GM12873 (cell line): Measurements from ENCODE around the gene HM13.

Experiments
- TF ChIP-seq, protein P1 (sequence below): IDR thresholded peaks from 2 replicates; pipeline ENCODE4 v1.5.1; 2012; ENCODE audit warnings: low read depth, mild to moderate bottlenecking, moderate library complexity, low read length, control low read depth; ENCODE audit not compliant: insufficient read depth; ENCODE audit errors: missing control alignments

The HM13 gene

DNA sequence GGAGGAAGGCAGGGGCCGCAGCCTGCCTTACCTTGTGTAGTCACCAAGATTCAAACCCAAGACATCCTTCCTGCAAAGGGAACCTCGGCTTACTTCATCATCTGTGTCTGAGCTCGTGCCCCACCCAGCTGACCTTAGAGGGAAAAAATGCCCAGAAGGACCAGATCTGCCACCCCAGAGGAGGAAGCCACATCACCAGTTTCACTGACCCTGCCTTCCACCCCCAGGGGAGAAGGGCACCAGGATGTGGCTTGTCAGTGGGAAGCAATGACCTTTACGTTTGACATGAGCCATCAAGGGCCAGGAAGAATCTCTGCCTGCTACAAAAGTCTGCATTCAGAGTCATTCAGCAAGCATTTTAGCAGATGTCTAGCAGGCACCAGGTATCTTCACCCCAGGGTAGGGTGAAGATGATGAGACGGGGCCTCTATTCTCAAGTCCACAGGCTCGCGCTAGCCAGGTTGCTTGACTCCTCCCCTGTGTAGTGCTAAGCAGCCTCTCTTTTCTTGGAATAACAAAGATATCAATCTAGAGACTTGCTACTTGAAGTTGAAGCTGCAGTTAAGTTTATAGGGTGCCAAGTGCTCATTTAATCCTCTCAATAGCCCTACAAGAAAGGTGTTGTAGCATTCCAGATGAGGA lies 28.1 kb downstream of the HM13 start:
- TF ChIP-seq, protein P1, sequence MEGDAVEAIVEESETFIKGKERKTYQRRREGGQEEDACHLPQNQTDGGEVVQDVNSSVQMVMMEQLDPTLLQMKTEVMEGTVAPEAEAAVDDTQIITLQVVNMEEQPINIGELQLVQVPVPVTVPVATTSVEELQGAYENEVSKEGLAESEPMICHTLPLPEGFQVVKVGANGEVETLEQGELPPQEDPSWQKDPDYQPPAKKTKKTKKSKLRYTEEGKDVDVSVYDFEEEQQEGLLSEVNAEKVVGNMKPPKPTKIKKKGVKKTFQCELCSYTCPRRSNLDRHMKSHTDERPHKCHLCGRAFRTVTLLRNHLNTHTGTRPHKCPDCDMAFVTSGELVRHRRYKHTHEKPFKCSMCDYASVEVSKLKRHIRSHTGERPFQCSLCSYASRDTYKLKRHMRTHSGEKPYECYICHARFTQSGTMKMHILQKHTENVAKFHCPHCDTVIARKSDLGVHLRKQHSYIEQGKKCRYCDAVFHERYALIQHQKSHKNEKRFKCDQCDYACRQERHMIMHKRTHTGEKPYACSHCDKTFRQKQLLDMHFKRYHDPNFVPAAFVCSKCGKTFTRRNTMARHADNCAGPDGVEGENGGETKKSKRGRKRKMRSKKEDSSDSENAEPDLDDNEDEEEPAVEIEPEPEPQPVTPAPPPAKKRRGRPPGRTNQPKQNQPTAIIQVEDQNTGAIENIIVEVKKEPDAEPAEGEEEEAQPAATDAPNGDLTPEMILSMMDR = no peak

DNA sequence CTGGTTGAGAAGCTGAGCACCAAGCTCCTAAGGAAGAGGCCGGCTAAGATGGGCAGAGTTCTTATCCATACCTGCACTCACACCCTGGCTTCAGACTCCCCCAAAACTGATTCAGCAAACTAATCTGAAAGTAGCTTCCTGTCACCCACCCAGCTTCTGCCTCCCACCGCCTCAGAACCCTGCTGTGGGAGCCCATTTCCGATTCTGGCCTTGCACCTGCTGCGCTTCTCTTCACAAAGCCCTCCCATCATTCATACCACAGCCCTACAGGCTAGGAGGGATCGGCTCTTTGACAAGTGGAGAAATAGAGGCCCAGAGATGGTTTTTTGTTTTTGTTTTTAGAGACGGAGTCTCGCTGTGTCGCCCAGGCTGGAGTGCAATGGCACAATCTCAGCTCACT lies 28.7 kb downstream of the HM13 start:
- TF ChIP-seq, protein P1 = no peak

DNA sequence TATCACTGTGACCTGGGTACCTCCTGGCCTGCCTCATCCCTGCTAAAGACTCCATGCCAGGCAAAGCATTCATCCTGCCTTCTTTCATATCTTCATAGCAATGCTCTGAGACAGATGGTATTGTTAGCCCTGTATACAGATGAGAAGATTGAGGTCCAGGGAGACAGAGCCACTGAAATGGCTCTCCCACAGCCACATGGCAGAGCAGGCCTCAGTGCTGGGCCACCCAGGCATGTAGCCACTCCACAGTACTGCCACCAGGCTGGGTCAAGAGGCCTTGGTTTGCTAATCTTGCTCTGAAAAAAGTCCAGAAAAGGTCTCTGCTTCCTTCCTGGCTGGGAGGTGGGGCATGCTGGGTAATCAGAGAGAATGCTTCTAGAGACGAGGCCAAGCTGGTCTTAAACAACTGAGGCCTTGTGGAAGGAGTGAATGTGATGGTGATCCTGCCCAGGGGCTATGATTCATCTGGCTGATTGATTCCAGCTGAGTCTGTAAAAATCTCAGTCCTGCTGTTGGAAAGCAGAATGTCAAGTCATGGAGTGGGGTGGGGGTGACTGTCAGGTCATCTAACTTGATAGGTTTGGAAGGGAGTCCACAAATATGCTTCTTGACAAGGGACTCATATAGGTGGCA lies 29.8 kb downstream of the HM13 start:
- TF ChIP-seq, protein P1 = no peak

DNA sequence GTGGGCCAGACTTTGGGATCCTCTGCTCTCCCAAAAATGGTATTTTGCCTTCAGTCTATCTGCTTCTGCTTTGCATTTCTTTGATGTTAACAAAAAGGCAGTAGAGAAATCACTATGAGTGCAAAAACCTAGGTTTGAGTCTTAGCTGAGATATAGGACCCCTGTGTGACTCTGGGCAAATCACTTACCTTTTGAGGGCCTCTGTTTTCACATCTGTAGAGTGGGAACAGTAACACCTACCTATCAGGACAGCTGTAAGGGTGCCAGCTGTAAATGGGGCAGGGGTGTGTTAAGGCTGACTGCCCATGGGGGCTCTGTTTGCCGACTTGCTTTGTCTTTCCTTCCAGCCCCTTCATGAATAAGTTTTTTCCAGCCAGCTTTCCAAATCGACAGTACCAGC lies 30.4 kb downstream of the HM13 start:
- TF ChIP-seq, protein P1 = no peak

DNA sequence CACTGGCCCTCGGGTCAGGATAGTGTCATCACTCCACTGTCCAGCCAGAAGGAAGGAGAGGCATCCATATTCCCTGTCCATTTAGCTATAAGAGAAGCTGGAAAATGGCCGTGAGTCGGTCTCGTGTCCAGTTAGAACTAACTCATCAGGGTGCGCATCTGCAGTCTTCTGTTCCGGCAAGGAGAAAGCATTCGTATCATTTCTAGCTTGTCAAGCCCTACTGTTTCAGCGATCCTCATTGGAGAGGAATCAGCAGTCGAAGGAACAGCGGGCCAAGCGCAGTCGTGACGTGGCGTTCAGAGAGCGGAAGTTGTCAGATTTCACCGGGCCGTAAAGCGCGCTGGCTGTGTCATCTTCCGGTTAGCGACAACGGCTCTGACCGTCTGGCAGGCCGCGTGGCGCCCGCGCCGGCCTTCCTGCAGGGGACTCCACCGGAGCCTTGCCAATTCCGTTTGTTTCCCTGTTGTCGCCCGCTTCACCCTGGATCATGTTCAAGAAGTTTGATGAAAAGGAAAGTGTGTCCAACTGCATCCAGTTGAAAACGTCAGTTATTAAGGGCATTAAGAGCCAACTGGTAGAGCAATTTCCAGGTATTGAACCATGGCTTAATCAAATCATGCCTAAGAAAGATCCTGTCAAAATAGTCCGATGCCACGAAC lies 32.9 kb downstream of the HM13 start:
- TF ChIP-seq, protein P1 = peak; percentile 11

DNA sequence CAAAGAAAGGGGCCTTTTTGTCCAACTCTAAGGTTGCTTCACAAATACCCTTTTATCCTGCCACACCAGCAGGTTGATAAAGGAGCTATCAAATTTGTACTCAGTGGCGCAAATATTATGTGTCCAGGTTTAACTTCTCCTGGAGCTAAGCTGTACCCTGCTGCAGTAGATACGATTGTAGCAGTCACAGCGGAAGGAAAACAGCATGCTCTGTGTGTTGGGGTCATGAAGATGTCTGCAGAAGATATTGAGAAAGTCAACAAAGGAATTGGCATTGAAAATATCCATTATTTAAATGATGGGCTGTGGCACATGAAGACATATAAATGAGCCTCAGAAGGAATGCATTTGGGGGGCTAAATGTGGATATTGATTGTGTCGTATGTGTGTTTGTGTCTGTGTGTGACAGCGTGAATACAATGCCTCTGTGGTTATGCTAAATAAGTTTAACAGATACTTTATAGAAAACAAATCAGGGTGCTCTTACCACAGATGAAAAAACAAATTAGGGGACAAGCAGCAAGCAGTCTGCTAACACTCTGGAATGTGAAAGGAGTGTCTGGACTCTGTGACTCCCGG lies 33.6 kb downstream of the HM13 start:
- TF ChIP-seq, protein P1 = no peak
